GM12865 (cell line): Measurements from ENCODE around the gene EFCAB8.

Experiments
- DNase-seq: peaks from one replicate; pipeline ENCODE4 v3.0.0; 2010; ENCODE audit warnings: low read depth
- H3K4me3 ChIP-seq: 2 replicates; pipeline ENCODE4 v1.5.1; 2011; ENCODE audit warnings: mild to moderate bottlenecking, low read depth, low read length, control low read depth
- CTCF ChIP-seq: IDR thresholded peaks from 2 replicates; pipeline ENCODE4 v1.5.1; 2011; ENCODE audit warnings: low read length, control low read depth, low read depth, inconsistent platforms; ENCODE audit not compliant: insufficient read depth; ENCODE audit errors: missing control alignments

The EFCAB8 gene

DNA sequence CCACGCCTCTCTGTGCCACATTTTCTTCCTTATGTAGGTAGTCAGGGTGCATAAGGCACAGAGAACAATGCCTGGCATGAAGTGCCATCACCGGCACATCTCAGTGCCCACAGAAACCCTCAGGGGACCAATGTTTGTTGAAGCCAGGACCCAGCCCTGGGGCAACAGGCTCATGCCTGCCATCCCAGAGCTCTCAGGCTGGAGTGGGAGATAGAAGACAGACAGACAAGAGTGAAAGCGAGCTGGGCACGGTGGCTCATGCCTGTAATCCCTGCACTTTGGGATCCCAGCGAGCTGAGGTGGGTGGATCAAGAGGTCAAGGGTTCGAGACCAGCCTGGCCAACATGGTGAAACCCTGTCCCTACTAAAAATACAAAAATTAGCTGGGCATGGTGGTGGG, 13.5 kb downstream of the EFCAB8 start:
- no peak overlapping the region for H3K4me3 ChIP-seq
- no peak for DNase-seq
- no peak for TF ChIP-seq CTCF

DNA sequence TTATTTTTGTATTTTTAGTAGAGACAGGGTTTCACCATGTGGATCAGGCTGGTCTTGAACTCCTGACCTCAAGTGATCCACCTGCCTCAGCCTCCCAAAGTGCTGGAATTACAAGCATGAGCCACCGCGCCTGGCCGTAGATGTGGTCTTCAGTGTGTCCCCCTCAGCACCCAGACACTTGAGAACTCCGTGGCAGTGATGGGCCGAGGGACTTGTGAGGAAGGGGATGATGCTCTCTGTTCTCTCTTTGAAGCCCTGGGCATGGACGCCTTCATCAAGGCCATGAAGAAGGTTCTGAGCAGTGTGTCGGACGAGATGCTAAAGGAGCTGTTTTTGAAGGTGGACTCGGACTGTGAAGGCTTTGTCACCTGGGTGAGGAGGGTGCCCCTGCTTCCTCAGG, 16.9 kb downstream of the EFCAB8 start:
- TF ChIP-seq CTCF: no peak
- no peak for DNase-seq

DNA sequence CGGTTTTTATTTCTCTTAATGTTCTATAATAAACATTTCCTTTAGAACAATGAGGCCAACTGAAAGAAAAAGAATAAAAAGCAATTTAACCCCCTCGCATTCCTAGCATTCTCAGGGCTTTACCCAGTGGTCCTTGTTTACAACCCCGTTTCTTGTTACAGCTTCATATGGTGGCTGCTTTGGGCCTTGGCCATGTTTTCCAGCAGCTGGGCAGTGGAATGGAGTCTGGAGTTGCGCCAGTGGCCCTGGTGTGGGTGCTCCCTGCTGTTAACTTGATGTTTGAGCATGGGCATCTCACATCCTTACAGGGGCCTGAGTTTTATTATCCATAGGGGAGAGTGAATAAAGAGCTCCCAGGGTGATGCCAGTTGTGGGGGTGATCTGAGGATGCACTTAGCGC, 18.8 kb downstream of the EFCAB8 start:
- DNase-seq: no peak
- no peak for TF ChIP-seq CTCF
- no peak overlapping the region for H3K4me3 ChIP-seq

More for the DNA sequence above, 16.9 kb downstream of the EFCAB8 start:
- H3K4me3 ChIP-seq: no peak overlapping the region

GRCh38 chr20:32878820-32879219, 20.1 kb downstream of the EFCAB8 start:
- no peak for DNase-seq
- no peak for TF ChIP-seq CTCF

DNA sequence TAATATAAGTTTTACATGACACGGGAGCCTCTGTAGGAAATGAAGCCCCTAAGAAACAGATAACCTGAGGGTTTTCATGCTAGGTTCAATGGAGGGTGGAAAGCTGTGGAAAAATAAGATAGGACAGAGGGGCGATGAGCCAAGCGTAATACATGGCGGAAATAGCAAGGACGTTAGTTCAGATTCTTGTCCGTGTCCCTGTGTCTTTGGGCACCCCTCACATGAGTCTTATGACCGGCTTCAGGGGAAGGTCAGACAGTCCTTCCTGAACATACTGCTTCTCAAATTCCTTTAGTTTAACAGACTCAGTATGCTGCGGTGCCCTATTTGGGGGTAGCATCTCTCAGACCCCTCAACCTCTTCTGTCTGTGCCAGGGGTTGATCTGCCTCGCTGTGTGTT, 20.8 kb downstream of the EFCAB8 start:
- no peak for TF ChIP-seq CTCF
- no peak overlapping the region for H3K4me3 ChIP-seq
- no peak for DNase-seq

More at GRCh38 chr20:32878820-32879219, 20.1 kb downstream of the EFCAB8 start:
- H3K4me3 ChIP-seq: no peak overlapping the region

GRCh38 chr20:32880635-32881034, 21.9 kb downstream of the EFCAB8 start:
- no peak for TF ChIP-seq CTCF
- no peak for DNase-seq
- H3K4me3 ChIP-seq: no peak overlapping the region

GRCh38 chr20:32883081-32883480, 24.4 kb downstream of the EFCAB8 start:
- no peak for TF ChIP-seq CTCF
- no peak overlapping the region for H3K4me3 ChIP-seq
- no peak for DNase-seq
